K562 (cell line): ENCODE data around the gene TCF25. TPM values are rescaled to one million over a fixed set of nuclear protein-coding genes. Genes with fewer than 3 reads are reported as not detected.

Experiments
- EWSR1 ChIP-seq: fragments of 450-650 bp; IDR thresholded peaks from 2 replicates; pipeline ENCODE4 v1.6.1; 2018; ENCODE audit warnings: borderline replicate concordance, mild to moderate bottlenecking, low read depth, moderate library complexity; ENCODE audit not compliant: partially characterized antibody
- FOSL1 ChIP-seq: fragments of 200-800 bp; sonication (Bioruptor generic); conservative IDR thresholded peaks from 2 replicates; pipeline ENCODE4 v1.6.1; 2016; ENCODE audit warnings: missing genetic modification characterization, missing compliant biosample characterization
- KLF1 ChIP-seq: fragments of 450-650 bp; IDR thresholded peaks from 2 replicates; pipeline ENCODE4 v1.6.1; 2016; ENCODE audit warnings: missing genetic modification characterization, missing compliant biosample characterization
- MAFK ChIP-seq: IDR thresholded peaks from 2 replicates; pipeline ENCODE4 v1.6.1; 2011; ENCODE audit warnings: low read length, improper control_type of control experiment
- NR0B1 ChIP-seq: fragments of 450-650 bp; IDR thresholded peaks from one replicate; pipeline ENCODE4 v1.6.1; 2018; ENCODE audit warnings: mild to moderate bottlenecking, moderate library complexity; ENCODE audit not compliant: partially characterized antibody
- NR1H2 ChIP-seq: sonication (generic); formaldehyde crosslinking; IDR thresholded peaks from 2 replicates; pipeline ENCODE4 v1.4.0; 2020; ENCODE audit warnings: mild to moderate bottlenecking, missing genetic modification reagents
- NR2C1 ChIP-seq, 2 experiments: fragments of 450-650 bp; IDR thresholded peaks; 2 replicates each; pipeline ENCODE4 v1.6.1; 2017; ENCODE audit warnings: mild to moderate bottlenecking in 2 of 2, antibody characterized with exemption in 1 of 2, inconsistent platforms in 1 of 2, missing compliant biosample characterization in 1 of 2, missing genetic modification characterization in 1 of 2
- RBFOX2 ChIP-seq: fragments of 200-400 bp; formaldehyde crosslinking; IDR thresholded peaks from 2 replicates; pipeline ENCODE4 v1.6.1; 2017; ENCODE audit warnings: low read depth, mild to moderate bottlenecking, low read length, moderate library complexity
- RBM15 ChIP-seq: fragments of 200-400 bp; formaldehyde crosslinking; IDR thresholded peaks from 2 replicates; pipeline ENCODE4 v1.6.1; 2018; ENCODE audit warnings: mild to moderate bottlenecking, low read length, moderate library complexity; ENCODE audit not compliant: insufficient read depth
- TBL1XR1 ChIP-seq, 2 experiments: IDR thresholded peaks; 2 replicates each; pipeline ENCODE4 v1.6.1; 2012; ENCODE audit warnings: improper control_type of control experiment in 2 of 2, low read length in 2 of 2, mild to moderate bottlenecking in 1 of 2
- TGIF2 ChIP-seq: sonication (generic); formaldehyde crosslinking; IDR thresholded peaks from 2 replicates; pipeline ENCODE4 v1.8.1; 2022; ENCODE audit warnings: mild to moderate bottlenecking, missing genetic modification reagents, moderate library complexity
- THAP12 ChIP-seq: fragments of 250-450 bp; sonication (Bioruptor Pico); IDR thresholded peaks from 2 replicates; pipeline ENCODE4 v1.9.0; 2021; ENCODE audit warnings: mild to moderate bottlenecking, inconsistent platforms
- ZBTB2 ChIP-seq: fragments of 450-650 bp; IDR thresholded peaks from 2 replicates; pipeline ENCODE4 v1.6.1; 2016; ENCODE audit warnings: antibody characterized with exemption
- ZC3H8 ChIP-seq: fragments of 450-650 bp; IDR thresholded peaks from 2 replicates; pipeline ENCODE4 v1.6.1; 2017
- ZNF445 ChIP-seq: fragments of 250-450 bp; sonication (Bioruptor Pico); IDR thresholded peaks from 2 replicates; pipeline ENCODE4 v1.4.0; 2020; ENCODE audit warnings: low read depth, mild to moderate bottlenecking, moderate library complexity
- ZNF57 ChIP-seq: fragments of 450-650 bp; formaldehyde crosslinking; IDR thresholded peaks from 2 replicates; pipeline ENCODE4 v1.4.0; 2020; ENCODE audit warnings: mild to moderate bottlenecking, moderate library complexity
- ZNF75A ChIP-seq: fragments of 450-650 bp; formaldehyde crosslinking; IDR thresholded peaks from 2 replicates; pipeline ENCODE4 v1.4.0; 2020; ENCODE audit warnings: mild to moderate bottlenecking
- ZNF785 ChIP-seq: fragments of 250-450 bp; sonication (Bioruptor Pico); IDR thresholded peaks from 2 replicates; pipeline ENCODE4 v1.4.0; 2020; ENCODE audit warnings: mild to moderate bottlenecking
- polyA plus RNA-seq, 8 experiments: library from polyadenylated mRNA; depleted of rRNA in 4 of 8; stranded (reverse) in 5 of 8; unstranded in 3 of 8; fragments of >200 nt; fragmentation: Nextera tagmentation in 2 of 8; fragmentation: Illumina TruSeq in 1 of 8; extraction: Ambion mirVana in 2 of 8; extraction: Trizol in 1 of 8; gene quantifications; 2 replicates each; pipeline versions ENCODE4 v1.2.1 to v1.2.3, GENCODE V29; 2011 to 2014; ENCODE audit warnings: inconsistent platforms in 1 of 8, missing spikeins in 1 of 8
- total RNA-seq, 7 experiments: library from RNA; depleted of rRNA in 6 of 7; stranded (reverse); fragments of >200 nt in 6 of 7; fragmentation: Illumina TruSeq in 2 of 7; extraction: Trizol in 2 of 7; gene quantifications; 2 replicates each; pipeline versions ENCODE4 v1.2.1 to v1.2.3, GENCODE V29; 2011 to 2021; ENCODE audit warnings: low replicate concordance in 1 of 7
- TF ChIP-seq, protein P1 (sequence below): sonication (generic); IDR thresholded peaks from 2 replicates; pipeline ENCODE4 v1.6.1; 2016
- TF ChIP-seq, protein P2 (sequence below): fragments of 250-450 bp; sonication (Bioruptor Pico); IDR thresholded peaks from 2 replicates; pipeline ENCODE4 v1.5.0; 2022; ENCODE audit warnings: mild to moderate bottlenecking

TCF25 gene
- total and polyA plus RNA-seq, 9 of the 15 experiments (the other 6 are each of a cell fraction or from before 2014, with no cell fraction given), result 9.0 to 154 (median 83.8) TPM

DNA sequence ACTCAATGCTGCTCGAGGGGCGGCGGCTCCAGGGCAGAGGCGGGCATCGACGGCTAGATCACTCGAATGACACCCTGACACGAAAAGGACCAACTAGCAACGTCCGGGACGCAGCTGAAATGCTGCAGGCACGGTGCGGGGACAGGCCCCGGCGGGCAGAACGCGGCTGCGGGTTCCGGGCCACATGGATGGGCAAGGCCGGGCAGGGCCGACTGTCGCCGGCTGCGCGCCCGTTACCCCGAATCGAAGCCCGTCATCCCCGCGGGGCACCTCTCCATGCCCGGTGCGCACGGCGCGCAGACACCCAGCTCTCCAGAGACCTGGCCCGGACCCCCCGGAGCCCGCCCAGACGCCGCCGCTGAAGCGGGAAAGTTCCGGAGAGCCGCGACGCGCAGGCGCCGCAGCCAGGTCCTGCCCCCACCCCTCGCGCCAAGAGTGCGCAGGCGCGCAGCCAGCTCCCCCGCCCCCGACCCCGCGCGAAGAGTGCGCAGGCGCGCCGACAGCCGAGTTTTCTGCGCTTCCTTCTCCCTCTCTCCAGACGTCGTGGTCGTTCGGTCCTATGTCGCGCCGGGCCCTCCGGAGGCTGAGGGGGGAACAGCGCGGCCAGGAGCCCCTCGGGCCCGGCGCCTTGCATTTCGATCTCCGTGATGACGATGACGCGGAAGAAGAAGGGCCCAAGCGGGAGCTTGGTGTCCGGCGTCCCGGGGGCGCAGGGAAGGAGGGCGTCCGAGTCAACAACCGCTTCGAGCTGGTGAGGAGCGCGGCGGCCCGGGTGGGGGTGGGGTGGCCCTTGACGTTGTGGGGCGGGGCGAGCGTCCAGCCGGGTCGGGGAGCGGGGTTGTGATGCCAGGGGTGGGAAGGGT lies at the start of gene TCF25 (continued):
- no peak for TF ChIP-seq TBL1XR1 (IDR thresholded peaks at IDR 0.05; ENCODE audit: low read length in 2 of 2)
- peak; percentile 95 for TF ChIP-seq RBFOX2
- no peak for TF ChIP-seq NR0B1
- TF ChIP-seq RBM15, result no peak
- no peak for TF ChIP-seq ZNF75A (CRISPR knock-in tag)
- no peak for TF ChIP-seq ZNF57 (CRISPR knock-in tag)
- TF ChIP-seq, protein P1, sequence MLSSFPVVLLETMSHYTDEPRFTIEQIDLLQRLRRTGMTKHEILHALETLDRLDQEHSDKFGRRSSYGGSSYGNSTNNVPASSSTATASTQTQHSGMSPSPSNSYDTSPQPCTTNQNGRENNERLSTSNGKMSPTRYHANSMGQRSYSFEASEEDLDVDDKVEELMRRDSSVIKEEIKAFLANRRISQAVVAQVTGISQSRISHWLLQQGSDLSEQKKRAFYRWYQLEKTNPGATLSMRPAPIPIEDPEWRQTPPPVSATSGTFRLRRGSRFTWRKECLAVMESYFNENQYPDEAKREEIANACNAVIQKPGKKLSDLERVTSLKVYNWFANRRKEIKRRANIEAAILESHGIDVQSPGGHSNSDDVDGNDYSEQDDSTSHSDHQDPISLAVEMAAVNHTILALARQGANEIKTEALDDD, result no peak
- peak; percentile 71; the same call in 1 of the 2 replicates for TF ChIP-seq THAP12 (CRISPR knock-in tag)
- TF ChIP-seq ZNF445 (CRISPR knock-in tag), result no peak
- TF ChIP-seq, protein P2, sequence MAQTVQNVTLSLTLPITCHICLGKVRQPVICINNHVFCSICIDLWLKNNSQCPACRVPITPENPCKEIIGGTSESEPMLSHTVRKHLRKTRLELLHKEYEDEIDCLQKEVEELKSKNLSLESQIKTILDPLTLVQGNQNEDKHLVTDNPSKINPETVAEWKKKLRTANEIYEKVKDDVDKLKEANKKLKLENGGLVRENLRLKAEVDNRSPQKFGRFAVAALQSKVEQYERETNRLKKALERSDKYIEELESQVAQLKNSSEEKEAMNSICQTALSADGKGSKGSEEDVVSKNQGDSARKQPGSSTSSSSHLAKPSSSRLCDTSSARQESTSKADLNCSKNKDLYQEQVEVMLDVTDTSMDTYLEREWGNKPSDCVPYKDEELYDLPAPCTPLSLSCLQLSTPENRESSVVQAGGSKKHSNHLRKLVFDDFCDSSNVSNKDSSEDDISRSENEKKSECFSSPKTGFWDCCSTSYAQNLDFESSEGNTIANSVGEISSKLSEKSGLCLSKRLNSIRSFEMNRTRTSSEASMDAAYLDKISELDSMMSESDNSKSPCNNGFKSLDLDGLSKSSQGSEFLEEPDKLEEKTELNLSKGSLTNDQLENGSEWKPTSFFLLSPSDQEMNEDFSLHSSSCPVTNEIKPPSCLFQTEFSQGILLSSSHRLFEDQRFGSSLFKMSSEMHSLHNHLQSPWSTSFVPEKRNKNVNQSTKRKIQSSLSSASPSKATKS (CRISPR knock-in tag), result no peak
- no peak for TF ChIP-seq ZNF785 (CRISPR knock-in tag)
- no peak for TF ChIP-seq MAFK
- TF ChIP-seq FOSL1 (tag), result no peak
- peak; percentile 55; the same call in 1 of the 2 replicates for TF ChIP-seq ZBTB2
- TF ChIP-seq EWSR1, result no peak
- TF ChIP-seq NR1H2 (CRISPR knock-in tag), result no peak
- TF ChIP-seq TGIF2 (CRISPR knock-in tag), result no peak
- no peak for TF ChIP-seq NR2C1 (IDR thresholded peaks at IDR 0.05)
- no peak; the same call in 1 of the 2 replicates for TF ChIP-seq NR2C1 (tag; IDR thresholded peaks at IDR 0.05)
- no peak for TF ChIP-seq ZC3H8
- peak; percentile 81 for TF ChIP-seq KLF1 (tag)
